Loucy (cell line): Measurements from ENCODE around the gene FBXO31.
"Not testable (repeated sequence)": the region's sequence is repeated elsewhere in the genome, so short reads cannot be mapped to it uniquely, and the experiment has no call there.

Experiments used
- H2AFZ ChIP-seq: fragments of 200-600 bp; sonication (generic); 2 replicates; pipeline ENCODE4 v1.6.0; 2016; ENCODE audit warnings: antibody characterized with exemption, mild to moderate bottlenecking, low read length, moderate library complexity
- H3F3A ChIP-seq: fragments of 200-600 bp; 2 replicates; pipeline ENCODE4 v1.6.0; 2016; ENCODE audit warnings: antibody characterized with exemption, low read depth, mild to moderate bottlenecking
- H3K27me3 ChIP-seq: fragments of 200-600 bp; sonication (generic); 2 replicates; pipeline ENCODE4 v1.6.1; 2014; ENCODE audit warnings: low read length, mild to moderate bottlenecking; ENCODE audit not compliant: insufficient read depth, poor library complexity, severe bottlenecking
- H3K36me3 ChIP-seq: fragments of 200-600 bp; sonication (generic); 2 replicates; pipeline ENCODE4 v1.6.1; 2016; ENCODE audit warnings: low read length; ENCODE audit not compliant: insufficient read depth
- H3K4me1 ChIP-seq: fragments of 200-600 bp; sonication (generic); 2 replicates; pipeline ENCODE4 v1.5.1; 2014; ENCODE audit warnings: low read length, mild to moderate bottlenecking; ENCODE audit not compliant: insufficient read depth, poor library complexity, severe bottlenecking
- H3K4me2 ChIP-seq: fragments of 200-600 bp; sonication (generic); 2 replicates; pipeline ENCODE4 v1.6.0; 2014; ENCODE audit warnings: antibody characterized with exemption, low read length, low read depth, mild to moderate bottlenecking; ENCODE audit not compliant: poor library complexity, severe bottlenecking
- H3K4me3 ChIP-seq: fragments of 200-600 bp; sonication (generic); 2 replicates; pipeline ENCODE4 v1.5.1; 2014; ENCODE audit warnings: low read length, mild to moderate bottlenecking, mixed read lengths; ENCODE audit not compliant: poor library complexity, severe bottlenecking
- H3K79me2 ChIP-seq: fragments of 200-600 bp; sonication (generic); 2 replicates; pipeline ENCODE4 v1.6.1; 2014; ENCODE audit warnings: low read length; ENCODE audit not compliant: insufficient read depth
- H3K9ac ChIP-seq: fragments of 200-600 bp; sonication (generic); 2 replicates; pipeline ENCODE4 v1.6.0; 2014; ENCODE audit warnings: mild to moderate bottlenecking, low read depth, low read length, moderate library complexity; ENCODE audit not compliant: poor library complexity, severe bottlenecking
- H3K9me2 ChIP-seq: fragments of 200-600 bp; sonication (generic); replicated peaks from 2 replicates; pipeline ENCODE4 v1.6.1; 2016; ENCODE audit warnings: low read depth, low read length, mixed read lengths
- H3K9me3 ChIP-seq: fragments of 200-600 bp; sonication (generic); 2 replicates; pipeline ENCODE4 v1.6.1; 2014; ENCODE audit warnings: mild to moderate bottlenecking, antibody characterized with exemption, low read length, low read depth; ENCODE audit not compliant: insufficient read depth
- H4K20me1 ChIP-seq: fragments of 200-600 bp; sonication (generic); 2 replicates; pipeline ENCODE4 v1.6.0; 2014; ENCODE audit warnings: antibody characterized with exemption, low read length, mild to moderate bottlenecking; ENCODE audit not compliant: insufficient read depth, poor library complexity, severe bottlenecking
- EZH2phosphoT487 ChIP-seq: fragments of 200-600 bp; IDR thresholded peaks from 2 replicates; pipeline ENCODE4 v1.6.1; 2018; ENCODE audit warnings: antibody characterized with exemption, mild to moderate bottlenecking, moderate library complexity, borderline replicate concordance
- TF ChIP-seq, protein P1 (sequence below): fragments of 200-600 bp; sonication (generic); conservative IDR thresholded peaks from 2 replicates; pipeline ENCODE4 v1.5.1; 2014; ENCODE audit warnings: mild to moderate bottlenecking, antibody characterized with exemption, low read length

The FBXO31 gene

DNA sequence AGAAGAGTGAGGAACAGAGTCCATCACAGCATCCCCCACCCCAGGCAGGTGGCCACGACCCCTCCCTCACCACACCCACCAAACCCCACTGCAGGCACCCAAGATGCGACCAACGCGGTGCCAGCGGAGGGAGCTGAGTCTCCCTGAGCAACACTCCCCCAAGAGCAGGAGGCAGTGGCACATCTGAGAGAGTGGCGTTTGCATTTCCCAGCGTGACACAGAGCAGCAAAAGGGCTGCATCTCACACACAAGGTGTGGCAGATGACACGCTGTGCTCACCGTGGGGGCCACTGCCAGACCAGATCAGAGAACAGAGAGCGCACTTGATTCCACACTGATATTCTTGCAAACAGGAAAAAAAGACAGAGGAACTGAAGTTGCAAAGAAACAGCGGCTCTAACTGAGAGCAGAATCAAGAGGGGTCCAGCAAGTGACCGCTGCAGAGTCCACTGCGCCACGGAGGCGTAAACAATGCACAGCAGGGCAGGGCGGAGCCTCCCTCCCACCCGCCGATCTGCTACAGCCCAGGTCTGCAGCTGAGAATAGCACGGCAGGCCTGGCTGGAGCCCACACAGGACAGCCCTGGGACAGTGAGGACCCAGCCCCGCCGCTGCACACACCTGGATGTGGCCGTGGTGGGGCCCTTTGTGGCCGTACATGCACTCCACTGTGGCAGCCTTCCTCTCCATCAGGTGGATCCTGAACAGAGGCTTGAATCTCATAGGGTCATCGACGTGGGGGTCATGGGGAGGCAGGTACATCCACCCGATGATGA, 40.4 kb downstream of the FBXO31 start:
- no peak overlapping the region for H2AFZ ChIP-seq
- no peaks in the 10 kb centered on the region for H3K9me2 ChIP-seq
- H3K4me1 ChIP-seq: no peaks in the 10 kb centered on the region
- H3K4me2 ChIP-seq: no peak overlapping the region
- H3F3A ChIP-seq: no peaks in the 10 kb centered on the region
- no peak overlapping the region for H3K4me3 ChIP-seq
- no peaks in the 10 kb centered on the region for H3K27me3 ChIP-seq
- H3K79me2 ChIP-seq: no peaks in the 10 kb centered on the region
- no peaks in the 10 kb centered on the region for H4K20me1 ChIP-seq
- TF ChIP-seq, protein P1, sequence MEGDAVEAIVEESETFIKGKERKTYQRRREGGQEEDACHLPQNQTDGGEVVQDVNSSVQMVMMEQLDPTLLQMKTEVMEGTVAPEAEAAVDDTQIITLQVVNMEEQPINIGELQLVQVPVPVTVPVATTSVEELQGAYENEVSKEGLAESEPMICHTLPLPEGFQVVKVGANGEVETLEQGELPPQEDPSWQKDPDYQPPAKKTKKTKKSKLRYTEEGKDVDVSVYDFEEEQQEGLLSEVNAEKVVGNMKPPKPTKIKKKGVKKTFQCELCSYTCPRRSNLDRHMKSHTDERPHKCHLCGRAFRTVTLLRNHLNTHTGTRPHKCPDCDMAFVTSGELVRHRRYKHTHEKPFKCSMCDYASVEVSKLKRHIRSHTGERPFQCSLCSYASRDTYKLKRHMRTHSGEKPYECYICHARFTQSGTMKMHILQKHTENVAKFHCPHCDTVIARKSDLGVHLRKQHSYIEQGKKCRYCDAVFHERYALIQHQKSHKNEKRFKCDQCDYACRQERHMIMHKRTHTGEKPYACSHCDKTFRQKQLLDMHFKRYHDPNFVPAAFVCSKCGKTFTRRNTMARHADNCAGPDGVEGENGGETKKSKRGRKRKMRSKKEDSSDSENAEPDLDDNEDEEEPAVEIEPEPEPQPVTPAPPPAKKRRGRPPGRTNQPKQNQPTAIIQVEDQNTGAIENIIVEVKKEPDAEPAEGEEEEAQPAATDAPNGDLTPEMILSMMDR: no peak
- no peak for TF ChIP-seq EZH2phosphoT487
- H3K9me3 ChIP-seq: no peaks in the 10 kb centered on the region
- H3K36me3 ChIP-seq: peaks cover 43% of the 10 kb centered on the region; the same call in 1 of the 2 replicates
- H3K9ac ChIP-seq: no peak overlapping the region

DNA sequence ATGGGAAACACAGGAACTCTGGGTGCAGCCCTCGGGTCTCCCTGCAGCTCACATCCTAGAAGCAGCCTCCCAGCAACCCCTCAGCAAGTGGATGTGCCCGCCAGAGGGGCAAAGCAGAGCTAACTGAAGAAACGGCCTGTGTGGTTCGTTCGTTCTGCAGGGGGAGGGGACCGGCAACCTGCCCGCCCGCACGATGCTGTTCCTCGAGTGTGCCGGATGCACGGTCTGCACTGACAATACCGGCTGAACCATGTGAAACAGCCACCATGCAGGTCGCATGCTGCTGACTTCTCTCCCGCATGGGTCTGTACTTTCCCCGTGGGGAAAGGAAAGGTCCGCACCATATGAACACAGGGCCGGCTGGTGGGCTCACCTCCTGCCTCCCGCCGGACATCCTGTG, 41.1 kb downstream of the FBXO31 start:
- no peak for TF ChIP-seq EZH2phosphoT487
- TF ChIP-seq, protein P1: no peak
- H3K9me3 ChIP-seq: no peaks in the 10 kb centered on the region
- peaks cover 43% of the 10 kb centered on the region; the same call in 1 of the 2 replicates for H3K36me3 ChIP-seq
- no peaks in the 10 kb centered on the region for H3K4me1 ChIP-seq
- H3K79me2 ChIP-seq: no peaks in the 10 kb centered on the region
- H3K4me3 ChIP-seq: no peak overlapping the region
- no peaks in the 10 kb centered on the region for H4K20me1 ChIP-seq
- H2AFZ ChIP-seq: no peak overlapping the region
- H3F3A ChIP-seq: no peaks in the 10 kb centered on the region
- H3K27me3 ChIP-seq: no peaks in the 10 kb centered on the region
- no peak overlapping the region for H3K4me2 ChIP-seq
- no peaks in the 10 kb centered on the region for H3K9me2 ChIP-seq
- H3K9ac ChIP-seq: no peak overlapping the region

DNA sequence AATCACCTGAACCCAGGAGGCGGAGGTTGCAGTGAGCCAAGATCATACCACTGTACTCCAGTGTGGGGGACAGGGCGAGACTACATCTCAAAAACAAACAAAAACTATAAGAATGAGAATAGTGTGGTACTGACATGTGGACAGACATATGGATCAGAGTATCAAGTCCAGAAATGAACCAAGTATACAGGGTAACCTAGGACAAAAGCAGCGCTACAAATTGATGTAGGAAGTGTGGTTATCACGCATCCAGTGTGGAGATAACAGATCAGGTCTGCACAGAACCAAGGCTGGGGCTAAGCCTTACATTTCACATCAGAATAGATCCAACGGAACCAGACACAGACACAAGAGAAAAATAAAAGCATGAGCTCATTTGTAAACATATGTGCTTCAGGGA, 43.4 kb downstream of the FBXO31 start:
- H3K4me3 ChIP-seq: no peak overlapping the region
- no peaks in the 10 kb centered on the region for H3K27me3 ChIP-seq
- H3K4me2 ChIP-seq: no peak overlapping the region
- peaks cover 4% of the 10 kb centered on the region for H3K4me1 ChIP-seq
- no peak overlapping the region for H2AFZ ChIP-seq
- H3K9me2 ChIP-seq: no peaks in the 10 kb centered on the region
- H3K9me3 ChIP-seq: no peaks in the 10 kb centered on the region
- no peaks in the 10 kb centered on the region for H3F3A ChIP-seq
- H3K79me2 ChIP-seq: no peaks in the 10 kb centered on the region
- H4K20me1 ChIP-seq: no peaks in the 10 kb centered on the region
- H3K9ac ChIP-seq: no peak overlapping the region
- H3K36me3 ChIP-seq: peaks cover 33% of the 10 kb centered on the region; the same call in 1 of the 2 replicates
- TF ChIP-seq, protein P1: no peak
- no peak for TF ChIP-seq EZH2phosphoT487

DNA sequence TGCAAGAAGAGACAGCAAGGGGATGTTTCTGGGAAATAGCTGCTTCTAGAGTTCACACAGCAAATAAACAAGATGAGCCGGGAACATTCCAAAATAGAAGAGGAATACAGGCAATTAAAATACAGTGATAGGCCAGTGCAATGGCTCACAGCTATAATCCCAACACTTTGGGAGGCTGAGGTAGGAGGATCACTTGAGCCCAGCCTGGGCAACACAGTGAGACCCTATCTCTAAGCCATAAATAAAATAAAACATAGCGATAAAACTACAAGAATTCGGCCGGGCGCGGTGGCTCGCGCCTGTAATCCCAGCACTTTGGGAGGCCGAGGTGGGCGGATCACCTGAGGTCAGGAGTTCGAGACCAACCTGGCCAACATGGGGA, 43.9 kb downstream of the FBXO31 start:
- H3K27me3 ChIP-seq, H3K9me2 ChIP-seq, H4K20me1 ChIP-seq, H3K4me1 ChIP-seq, H3K4me3 ChIP-seq, H3K9me3 ChIP-seq, H3F3A ChIP-seq, H3K79me2 ChIP-seq, H3K4me2 ChIP-seq, H3K9ac ChIP-seq, H2AFZ ChIP-seq: not testable (repeated sequence)
- H3K36me3 ChIP-seq: peaks cover 36% of the 10 kb centered on the region; the same call in 1 of the 2 replicates
